K562 (cell line): ENCODE measurements around the gene CBFA2T2. TPM values are rescaled to one million over a fixed set of nuclear protein-coding genes. Genes with fewer than 3 reads are reported as not detected.
A peak's percentile ranks its signal among the peaks of the same experiment; 100 is the strongest.

Source experiments
- CCNT2 ChIP-seq: IDR thresholded peaks from 2 replicates; pipeline ENCODE4 v1.6.1; 2011; ENCODE audit warnings: borderline replicate concordance, low read depth, mild to moderate bottlenecking, moderate library complexity, mixed read lengths, low read length; ENCODE audit not compliant: insufficient read length; ENCODE audit errors: extremely low read depth
- HDAC1 ChIP-seq, 2 experiments: fragments of 450-650 bp; IDR thresholded peaks; 2 replicates each; pipeline ENCODE4 v1.6.1; 2016 to 2017; ENCODE audit warnings: inconsistent platforms in 1 of 2, mild to moderate bottlenecking in 1 of 2, moderate library complexity in 1 of 2
- HLTF ChIP-seq: fragments of 450-650 bp; IDR thresholded peaks from 2 replicates; pipeline ENCODE4 v1.6.1; 2016
- JUND ChIP-seq, 2 experiments: IDR thresholded peaks; 2 replicates in 1 of 2; 3 replicates in 1 of 2; pipeline ENCODE4 v1.6.1; 2011; ENCODE audit warnings: borderline replicate concordance in 2 of 2, low read depth in 2 of 2, low read length in 2 of 2, improper control_type of control experiment in 1 of 2, missing biosample characterization in 1 of 2, missing genetic modification characterization in 1 of 2, missing genetic modification reagents in 1 of 2
- KLF16 ChIP-seq: IDR thresholded peaks from 2 replicates; pipeline ENCODE4 v1.6.1; 2016; ENCODE audit warnings: antibody characterized with exemption
- MNT ChIP-seq, 2 experiments: fragments of 450-650 bp; conservative IDR thresholded peaks; 2 replicates each; pipeline ENCODE4 v1.6.1; 2017; ENCODE audit warnings: mild to moderate bottlenecking in 2 of 2, moderate library complexity in 2 of 2
- MTF1 ChIP-seq: fragments of 250-450 bp; sonication (Bioruptor Pico); IDR thresholded peaks from 2 replicates; pipeline ENCODE4 v1.9.0; 2021; ENCODE audit warnings: moderate library complexity, mild to moderate bottlenecking, inconsistent platforms, borderline replicate concordance
- RBM25 ChIP-seq: fragments of 200-400 bp; formaldehyde crosslinking; IDR thresholded peaks from 2 replicates; pipeline ENCODE4 v1.6.1; 2018; ENCODE audit warnings: low read length, low read depth, moderate library complexity; ENCODE audit not compliant: severe bottlenecking
- RCOR1 ChIP-seq, 2 experiments: IDR thresholded peaks; 2 replicates each; pipeline ENCODE4 v1.6.1; 2012; ENCODE audit warnings: low read depth in 2 of 2, low read length in 2 of 2, borderline replicate concordance in 1 of 2, improper control_type of control experiment in 1 of 2
- SAP30 ChIP-seq: fragments of 200-600 bp; sonication (generic); IDR thresholded peaks from 2 replicates; pipeline ENCODE4 v1.6.1; 2012; ENCODE audit warnings: borderline replicate concordance, low read depth, mild to moderate bottlenecking, moderate library complexity, low read length, control low read depth, inconsistent platforms; ENCODE audit not compliant: insufficient read depth, poor library complexity, severe bottlenecking
- SPI1 ChIP-seq: IDR thresholded peaks from 2 replicates; pipeline ENCODE4 v1.6.1; 2011; ENCODE audit warnings: low read depth, low read length, control low read depth, borderline replicate concordance
- U2AF1 ChIP-seq: fragments of 200-400 bp; formaldehyde crosslinking; optimal IDR thresholded peaks from 2 replicates; pipeline ENCODE3; 2017; ENCODE audit warnings: mild to moderate bottlenecking, low read depth, low read length, moderate library complexity
- UBTF ChIP-seq, 2 experiments: IDR thresholded peaks; 2 replicates each; pipeline ENCODE4 v1.6.1; 2012; ENCODE audit warnings: improper control_type of control experiment in 2 of 2, low read depth in 2 of 2, low read length in 2 of 2, borderline replicate concordance in 1 of 2
- ZBTB26 ChIP-seq: fragments of 450-650 bp; formaldehyde crosslinking; IDR thresholded peaks from 2 replicates; pipeline ENCODE4 v1.4.0; 2022; ENCODE audit warnings: missing genetic modification characterization
- ZFP36 ChIP-seq: fragments of 150-350 bp; IDR thresholded peaks from 2 replicates; pipeline ENCODE4 v1.6.1; 2018; ENCODE audit warnings: low read length, low read depth; ENCODE audit not compliant: partially characterized antibody
- ZFP91 ChIP-seq: sonication (generic); formaldehyde crosslinking; IDR thresholded peaks from 2 replicates; pipeline ENCODE4 v1.8.0; 2022; ENCODE audit warnings: mild to moderate bottlenecking, missing genetic modification reagents
- ZNF780A ChIP-seq: fragments of 250-450 bp; sonication (Bioruptor Pico); IDR thresholded peaks from 2 replicates; pipeline ENCODE4 v1.5.0; 2021; ENCODE audit warnings: mild to moderate bottlenecking
- polyA plus RNA-seq, 8 experiments: library from polyadenylated mRNA; depleted of rRNA in 4 of 8; stranded (reverse) in 5 of 8; unstranded in 3 of 8; fragments of >200 nt; fragmentation: Nextera tagmentation in 2 of 8; fragmentation: Illumina TruSeq in 1 of 8; extraction: Ambion mirVana in 2 of 8; extraction: Trizol in 1 of 8; gene quantifications; 2 replicates each; pipeline versions ENCODE4 v1.2.1 to v1.2.3, GENCODE V29; 2011 to 2014; ENCODE audit warnings: inconsistent platforms in 1 of 8, missing spikeins in 1 of 8
- total RNA-seq, 7 experiments: library from RNA; depleted of rRNA in 6 of 7; stranded (reverse); fragments of >200 nt in 6 of 7; fragmentation: Illumina TruSeq in 2 of 7; extraction: Trizol in 2 of 7; gene quantifications; 2 replicates each; pipeline versions ENCODE4 v1.2.1 to v1.2.3, GENCODE V29; 2011 to 2021; ENCODE audit warnings: low replicate concordance in 1 of 7

CBFA2T2 gene
- total and polyA plus RNA-seq, 9 of the 15 experiments (the other 6 are each of a cell fraction or from before 2014, with no cell fraction given) = 0.27 to 9.6 (median 5.8) TPM

DNA sequence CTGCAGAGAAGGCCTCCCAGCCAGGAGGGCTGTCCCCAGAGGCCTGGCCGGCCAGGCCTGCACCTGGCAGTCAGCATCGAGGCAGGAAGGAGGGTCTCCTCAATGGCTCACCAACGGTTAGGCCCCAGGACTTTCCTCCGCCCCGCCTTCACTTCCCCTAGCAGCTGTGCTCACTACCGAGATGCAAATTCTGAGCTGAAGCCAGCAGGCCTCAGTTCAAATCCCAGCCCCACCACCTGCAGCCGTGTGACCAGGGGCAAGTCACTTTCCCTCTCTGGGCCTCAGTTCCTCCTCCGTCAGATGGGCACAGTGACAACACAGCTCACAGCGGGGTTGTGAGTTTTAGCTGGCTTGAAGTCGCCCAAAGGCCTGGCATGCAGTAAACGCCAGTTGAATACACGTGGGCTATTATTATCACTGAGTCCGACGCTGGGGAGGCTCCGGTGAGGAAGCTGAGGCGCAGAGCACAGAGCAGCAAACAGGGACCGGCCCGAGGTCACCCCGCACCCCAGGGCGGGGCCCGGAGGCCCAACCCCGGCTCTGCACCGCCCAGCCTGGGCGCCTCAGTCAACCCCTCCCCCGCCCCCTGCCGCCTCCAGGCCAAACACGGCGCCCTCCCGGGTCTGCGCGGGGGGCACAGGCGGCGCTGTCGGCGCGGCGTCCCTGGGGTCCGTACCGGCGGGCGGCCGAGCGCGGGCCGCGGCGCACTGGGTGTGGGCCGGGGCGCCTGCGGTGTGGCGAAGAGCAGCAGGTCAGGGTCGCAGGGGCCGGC lies 195.6 kb downstream of the CBFA2T2 start (continued):
- TF ChIP-seq MTF1 (CRISPR knock-in tag) (no peak), KLF16 (0 out of 2 replicates have a peak, but pooled peaks have one; percentile 16), CCNT2 (peak; percentile 41), RBM25 (no peak), SPI1 (peak; percentile 14; the same call in 1 of the 2 replicates), U2AF1 (no peak), HLTF (no peak), ZNF780A (CRISPR knock-in tag) (no peak), JUND (IDR thresholded peaks at IDR 0.05; ENCODE audit: borderline replicate concordance, low read depth, low read length) (0 out of 2 replicates have a peak, but pooled peaks have one; percentile 8), JUND (tag; IDR thresholded peaks at IDR 0.05; ENCODE audit: borderline replicate concordance, low read depth, low read length) (no peak), HDAC1 (IDR thresholded peaks at IDR 0.05) (peak in 1 of 2 experiments; percentile 68; a peak in 2 of 4 replicates), ZBTB26 (CRISPR knock-in tag) (no peak), ZFP91 (CRISPR knock-in tag) (0 out of 2 replicates have a peak, but pooled peaks have one; percentile 16), RCOR1 (IDR thresholded peaks at IDR 0.05; ENCODE audit: borderline replicate concordance in 1 of 2, low read depth in 2 of 2, low read length in 2 of 2) (peak in 1 of 2 experiments; percentile 34; a peak in 1 of 4 replicates), UBTF (IDR thresholded peaks at IDR 0.05; ENCODE audit: borderline replicate concordance in 1 of 2, low read depth in 2 of 2, low read length in 2 of 2) (0 out of 4 replicates have a peak, but pooled peaks of 1 of the 2 experiments have one; percentile 36), MNT (conservative IDR thresholded peaks at IDR 0.05) (peak; percentile 49 to 75), ZFP36 (peak; percentile 43), SAP30 (peak; percentile 52)
